Stomach (tissue), 9 donors: ENCODE results near the gene RSRP1. TPM values are rescaled to one million over a fixed set of nuclear protein-coding genes. Genes with fewer than 3 reads are reported as not detected.

Experiments
- DNase-seq, 2 donors: peaks; one replicate each; pipeline versions ENCODE4 v3.0.0 to v3.0.0-alpha.2; 2013 to 2019
- H3K27ac ChIP-seq, 5 donors: fragments of 200-600 bp in 4 of 5; sonication (generic) in 4 of 5; one replicate each; pipeline ENCODE4 v1.5.1; 2013 to 2019; ENCODE audit warnings: mild to moderate bottlenecking in 1 of 5, moderate library complexity in 1 of 5
- H3K27me3 ChIP-seq, 3 donors: fragments of 200-600 bp; sonication (generic); one replicate each; pipeline ENCODE4 v1.5.1; 2017 to 2019; ENCODE audit warnings: mixed run types in 1 of 3
- H3K36me3 ChIP-seq, 4 donors: fragments of 200-600 bp; sonication (generic); 1 replicate in 3 of 4; 2 replicates in 1 of 4; pipeline ENCODE4 v1.5.1; 2016 to 2019
- H3K4me1 ChIP-seq, 4 donors: fragments of 200-600 bp; sonication (generic); one replicate each; pipeline ENCODE4 v1.5.1; 2016 to 2019
- H3K4me3 ChIP-seq, 4 donors: fragments of 200-600 bp; sonication (generic) in 3 of 4; one replicate each; pipeline ENCODE4 v1.5.1; 2016 to 2019; ENCODE audit warnings: mild to moderate bottlenecking in 1 of 4
- H3K9me3 ChIP-seq, 4 donors: fragments of 200-600 bp; sonication (generic); one replicate each; pipeline ENCODE4 v1.5.1; 2016 to 2019
- EP300 ChIP-seq: sonication (generic); formaldehyde crosslinking; IDR thresholded peaks from one replicate; pipeline ENCODE4 v1.6.1; 2017; ENCODE audit warnings: antibody characterized with exemption
- POLR2A ChIP-seq, 4 donors: fragments of 450-650 bp; IDR thresholded peaks; one replicate each; pipeline ENCODE4 v1.6.1; 2016; ENCODE audit warnings: antibody characterized with exemption in 4 of 4, control low read depth in 2 of 4, mild to moderate bottlenecking in 1 of 4, moderate library complexity in 1 of 4
- POLR2AphosphoS5 ChIP-seq, 3 donors: sonication (generic); formaldehyde crosslinking; IDR thresholded peaks; one replicate each; pipeline ENCODE4 v1.6.1; 2016; ENCODE audit warnings: antibody characterized with exemption in 3 of 3
- WGBS, 5 donors: extraction: QIAGEN DNeasy Blood & Tissue Kit in 3 of 5; methylation state at CpG; one replicate each; pipeline versions ENCODE4 v1.1.5 to v1.1.7; 2013 to 2018; 5-methylcytosine and 5-hydroxymethylcytosine counted together
- intact Hi-C: fragments of 100-400 bp; cut with DNase I; formaldehyde crosslinking; loops from one replicate; pipeline ENCODE4 v1.15.1; 2023; ENCODE audit warnings: low total_unique reads
- polyA plus RNA-seq, 3 donors: library from polyadenylated mRNA; stranded (reverse); fragments of 200-250 nt; gene quantifications; one replicate each; pipeline ENCODE4 v1.2.3, GENCODE V29; 2013
- total RNA-seq, 5 donors: library from RNA; depleted of rRNA; stranded (reverse); fragments of >200 nt; gene quantifications; one replicate each; pipeline versions ENCODE4 v1.1.0 to v1.2.3, GENCODE V29; 2014 to 2016
- TF ChIP-seq, protein P1 (sequence below), 7 experiments: fragments of 450-650 bp in 4 of 7; fragments of 200-600 bp in 3 of 7; sonication (generic) in 3 of 7; IDR thresholded peaks; one replicate each; pipeline ENCODE4 v1.5.1; 2016 to 2019; ENCODE audit warnings: antibody characterized with exemption in 7 of 7, control low read depth in 2 of 7, mild to moderate bottlenecking in 1 of 7
- donor health status: healthy with polysubstance abuse.
- donor health status: Bipolar disorder and iron deficiency.
- donor health status: healthy.

The RSRP1 gene
- total and polyA plus RNA-seq, 8 donors: 12.8 to 476 (median 151) TPM

- Histone ChIP-seq H3K27me3 (no peaks in the 10 kb centered on the region), H3K27ac (peak overlapping the region; percentile 91 to 98 (median 94)), H3K4me1 (peaks cover 18 to 68% (median 54%) of the 10 kb centered on the region in 4 donors), H3K4me3 (peak overlapping the region; percentile 65 to 98 (median 84)), H3K36me3 (peaks cover 8 to 40% (median 27%) of the 10 kb centered on the region in 4 donors), H3K9me3 (no peaks in the 10 kb centered on the region)
- WGBS, 5 donors: 21 to 24% (median 23%) methylated on average over 13 of the region's 13 CpGs
- TF ChIP-seq, protein P1, sequence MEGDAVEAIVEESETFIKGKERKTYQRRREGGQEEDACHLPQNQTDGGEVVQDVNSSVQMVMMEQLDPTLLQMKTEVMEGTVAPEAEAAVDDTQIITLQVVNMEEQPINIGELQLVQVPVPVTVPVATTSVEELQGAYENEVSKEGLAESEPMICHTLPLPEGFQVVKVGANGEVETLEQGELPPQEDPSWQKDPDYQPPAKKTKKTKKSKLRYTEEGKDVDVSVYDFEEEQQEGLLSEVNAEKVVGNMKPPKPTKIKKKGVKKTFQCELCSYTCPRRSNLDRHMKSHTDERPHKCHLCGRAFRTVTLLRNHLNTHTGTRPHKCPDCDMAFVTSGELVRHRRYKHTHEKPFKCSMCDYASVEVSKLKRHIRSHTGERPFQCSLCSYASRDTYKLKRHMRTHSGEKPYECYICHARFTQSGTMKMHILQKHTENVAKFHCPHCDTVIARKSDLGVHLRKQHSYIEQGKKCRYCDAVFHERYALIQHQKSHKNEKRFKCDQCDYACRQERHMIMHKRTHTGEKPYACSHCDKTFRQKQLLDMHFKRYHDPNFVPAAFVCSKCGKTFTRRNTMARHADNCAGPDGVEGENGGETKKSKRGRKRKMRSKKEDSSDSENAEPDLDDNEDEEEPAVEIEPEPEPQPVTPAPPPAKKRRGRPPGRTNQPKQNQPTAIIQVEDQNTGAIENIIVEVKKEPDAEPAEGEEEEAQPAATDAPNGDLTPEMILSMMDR (IDR thresholded peaks at IDR 0.05): no peak
- TF ChIP-seq POLR2AphosphoS5 (IDR thresholded peaks at IDR 0.05): peak; percentile 28 to 61 (median 32)
- peak; percentile 68 to 93 for DNase-seq
- intact Hi-C loops: no loop called here
Measured at GRCh38 chr1:25232866-25233784, 14.1 kb downstream of the RSRP1 start.

GRCh38 chr1:25232027-25232865 is 15.0 kb downstream of the RSRP1 start, which contains the start of gene SYF2:
TSS of gene SYF2 (minus strand) at chr1:25232502. CDS start at chr1:25232467, 35 bp downstream.
- intact Hi-C loops: no loop called here
- WGBS, 5 donors: 0 to 1% (median 0%) methylated on average over 35 to 54 of the region's 54 CpGs
- H3K27me3 ChIP-seq: no peaks in the 10 kb centered on the region
- peak within 1 kb of the TSS; percentile 91 to 98 (median 94) for H3K27ac ChIP-seq
- H3K36me3 ChIP-seq: peaks cover 15 to 49% (median 36%) of the 10 kb centered on the region in 4 donors
- H3K9me3 ChIP-seq: no peaks in the 10 kb centered on the region
- peak; percentile 88 to 98 for DNase-seq
- TF ChIP-seq, protein P1 (IDR thresholded peaks at IDR 0.05): no peak
- peak; percentile 65 to 94 (median 82) for TF ChIP-seq POLR2AphosphoS5 (IDR thresholded peaks at IDR 0.05)
- peak within 1 kb of the TSS; percentile 65 to 98 (median 84) for H3K4me3 ChIP-seq
- H3K4me1 ChIP-seq: peaks cover 18 to 61% (median 51%) of the 10 kb centered on the region in 4 donors

DNA sequence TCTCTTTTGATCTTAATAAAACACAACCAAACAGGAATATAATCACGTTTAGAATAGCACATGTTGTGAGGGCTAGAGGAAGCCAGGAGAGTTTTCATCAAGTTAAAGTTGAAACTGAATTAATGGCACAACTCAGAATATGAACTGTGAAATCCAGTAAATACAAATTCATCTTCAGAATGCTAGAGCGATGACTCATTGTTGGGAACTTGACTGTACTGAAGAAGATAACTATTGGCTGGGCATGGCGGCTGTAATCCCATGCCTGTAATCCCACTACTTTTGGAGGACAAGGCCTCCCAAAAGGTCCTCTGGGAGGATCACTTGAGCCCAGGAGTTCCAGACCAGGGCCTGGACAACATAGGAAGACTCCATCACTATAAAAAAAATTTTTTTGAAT is 23.8 kb downstream of the RSRP1 start:
- H3K27ac ChIP-seq: no peak overlapping the region
- DNase-seq: no peak
- intact Hi-C loops: no loop called here
- no peaks in the 10 kb centered on the region for H3K4me1 ChIP-seq
- H3K4me3 ChIP-seq: no peak overlapping the region
- TF ChIP-seq EP300: no peak
- TF ChIP-seq, protein P1 (IDR thresholded peaks at IDR 0.05): no peak
- no peak for TF ChIP-seq POLR2A (IDR thresholded peaks at IDR 0.05)
- TF ChIP-seq POLR2AphosphoS5 (IDR thresholded peaks at IDR 0.05): no peak
- WGBS, 5 donors: 76 to 92% (median 88%) methylated on average over 3 of the region's 3 CpGs
- peaks cover 68 to 95% (median 93%) of the 10 kb centered on the region in 4 donors for H3K36me3 ChIP-seq
- H3K9me3 ChIP-seq: no peaks in the 10 kb centered on the region
- no peaks in the 10 kb centered on the region for H3K27me3 ChIP-seq

- H3K27me3 ChIP-seq: no peaks in the 10 kb centered on the region
- no peak overlapping the region for H3K4me3 ChIP-seq
- H3K9me3 ChIP-seq: no peaks in the 10 kb centered on the region
- 84 to 94% (median 89%) methylated on average over 4 of the region's 4 CpGs for WGBS, 5 donors
- no peaks in the 10 kb centered on the region for H3K4me1 ChIP-seq
- H3K36me3 ChIP-seq: peaks cover 60 to 86% (median 84%) of the 10 kb centered on the region in 4 donors
- H3K27ac ChIP-seq: no peak overlapping the region
- DNase-seq: no peak
- intact Hi-C loops: no loop called here
- TF ChIP-seq, protein P1 (IDR thresholded peaks at IDR 0.05): no peak
- TF ChIP-seq POLR2A (IDR thresholded peaks at IDR 0.05) (no peak), EP300 (no peak), POLR2AphosphoS5 (IDR thresholded peaks at IDR 0.05) (no peak)
Measured at GRCh38 chr1:25222606-25223005, 24.6 kb downstream of the RSRP1 start.
